Measurements from ENCODE around the gene CALCOCO2.

DNA sequence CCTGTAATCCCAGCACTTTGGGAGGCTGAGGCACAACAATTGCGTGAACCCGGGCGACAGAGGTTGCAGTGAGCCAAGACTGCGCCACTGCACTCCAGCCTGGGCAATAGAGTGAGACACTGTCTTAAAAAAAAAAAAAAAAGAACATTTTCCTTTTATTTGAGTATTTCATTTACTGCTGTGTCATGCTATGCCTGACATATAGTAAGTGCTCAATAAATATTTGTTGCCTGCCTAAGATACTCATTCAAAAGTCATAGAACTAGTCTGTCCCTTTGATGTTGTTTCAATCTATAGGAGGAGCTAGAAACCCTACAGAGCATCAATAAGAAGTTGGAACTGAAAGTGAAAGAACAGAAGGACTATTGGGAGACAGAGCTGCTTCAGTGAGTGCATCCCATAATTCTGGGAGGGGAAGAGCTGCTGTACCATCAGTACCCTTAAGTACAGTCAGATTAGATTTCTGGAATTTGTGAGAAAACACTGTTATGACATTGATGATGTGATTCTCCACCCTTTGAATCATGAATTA is 20.0 kb downstream of the CALCOCO2 start:
- TF ChIP-seq, protein P1, sequence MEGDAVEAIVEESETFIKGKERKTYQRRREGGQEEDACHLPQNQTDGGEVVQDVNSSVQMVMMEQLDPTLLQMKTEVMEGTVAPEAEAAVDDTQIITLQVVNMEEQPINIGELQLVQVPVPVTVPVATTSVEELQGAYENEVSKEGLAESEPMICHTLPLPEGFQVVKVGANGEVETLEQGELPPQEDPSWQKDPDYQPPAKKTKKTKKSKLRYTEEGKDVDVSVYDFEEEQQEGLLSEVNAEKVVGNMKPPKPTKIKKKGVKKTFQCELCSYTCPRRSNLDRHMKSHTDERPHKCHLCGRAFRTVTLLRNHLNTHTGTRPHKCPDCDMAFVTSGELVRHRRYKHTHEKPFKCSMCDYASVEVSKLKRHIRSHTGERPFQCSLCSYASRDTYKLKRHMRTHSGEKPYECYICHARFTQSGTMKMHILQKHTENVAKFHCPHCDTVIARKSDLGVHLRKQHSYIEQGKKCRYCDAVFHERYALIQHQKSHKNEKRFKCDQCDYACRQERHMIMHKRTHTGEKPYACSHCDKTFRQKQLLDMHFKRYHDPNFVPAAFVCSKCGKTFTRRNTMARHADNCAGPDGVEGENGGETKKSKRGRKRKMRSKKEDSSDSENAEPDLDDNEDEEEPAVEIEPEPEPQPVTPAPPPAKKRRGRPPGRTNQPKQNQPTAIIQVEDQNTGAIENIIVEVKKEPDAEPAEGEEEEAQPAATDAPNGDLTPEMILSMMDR (IDR thresholded peaks at IDR 0.05): no peak
- TF ChIP-seq POLR2AphosphoS5 (IDR thresholded peaks at IDR 0.05) (no peak), POLR2A (IDR thresholded peaks at IDR 0.05) (no peak)

Measured in transverse colon (tissue), 4 donors.